Mesenchymal stem cell (in vitro differentiated cells and primary cell): ENCODE data around the gene ANKRD66.
"Not testable (repeated sequence)": the region's sequence is repeated elsewhere in the genome, so short reads cannot be mapped to it uniquely, and the experiment has no call there.

ENCODE experiments used
- DNase-seq: peaks from one replicate; pipeline ENCODE4 v3.0.0-alpha.2; 2013
- H2AFZ ChIP-seq: one replicate; pipeline ENCODE4 v1.6.1; 2013; ENCODE audit warnings: low read depth, mild to moderate bottlenecking, control low read depth, inconsistent platforms, low read length, moderate library complexity
- H2AK5ac ChIP-seq: 2 replicates; pipeline ENCODE4 v1.6.1; 2013; ENCODE audit warnings: low read length, moderate library complexity, mild to moderate bottlenecking, inconsistent platforms; ENCODE audit not compliant: severe bottlenecking
- H2BK120ac ChIP-seq: one replicate; pipeline ENCODE4 v1.6.1; 2013; ENCODE audit warnings: low read depth, mild to moderate bottlenecking, inconsistent platforms, low read length, moderate library complexity
- H2BK12ac ChIP-seq, 2 experiments: one replicate each; pipeline ENCODE4 v1.6.1; 2013; ENCODE audit warnings: inconsistent platforms in 2 of 2, low read length in 2 of 2, mild to moderate bottlenecking in 2 of 2, moderate library complexity in 2 of 2, control low read depth in 1 of 2
- H2BK15ac ChIP-seq: one replicate; pipeline ENCODE4 v1.6.1; 2013; ENCODE audit warnings: mild to moderate bottlenecking, low read depth, inconsistent platforms; ENCODE audit not compliant: poor library complexity, severe bottlenecking
- H2BK5ac ChIP-seq: 2 replicates; pipeline ENCODE4 v1.6.1; 2013; ENCODE audit warnings: low read depth, mild to moderate bottlenecking, low read length, control low read depth, inconsistent platforms; ENCODE audit not compliant: poor library complexity, severe bottlenecking
- H3K14ac ChIP-seq, 2 experiments: one replicate each; pipeline ENCODE4 v1.6.1; 2013; ENCODE audit warnings: inconsistent platforms in 2 of 2, low read length in 2 of 2, control low read depth in 1 of 2, mild to moderate bottlenecking in 1 of 2, moderate library complexity in 1 of 2
- H3K18ac ChIP-seq, 2 experiments: one replicate each; pipeline ENCODE4 v1.6.1; 2013; ENCODE audit warnings: inconsistent platforms in 2 of 2, low read length in 2 of 2, control low read depth in 1 of 2, low read depth in 1 of 2, mild to moderate bottlenecking in 1 of 2
- H3K23ac ChIP-seq, 2 experiments: one replicate each; pipeline ENCODE4 v1.6.1; 2013; ENCODE audit warnings: inconsistent platforms in 2 of 2, low read length in 2 of 2, mild to moderate bottlenecking in 2 of 2, moderate library complexity in 2 of 2, control low read depth in 1 of 2
- H3K27ac ChIP-seq: 2 replicates; pipeline ENCODE4 v1.5.1; 2013; ENCODE audit warnings: mild to moderate bottlenecking, moderate library complexity, low read length, control low read depth, inconsistent platforms; ENCODE audit not compliant: poor library complexity, severe bottlenecking
- H3K27me3 ChIP-seq, 2 experiments: 2 replicates each; pipeline versions ENCODE4 v1.6.1 to v1.7.0; 2013; ENCODE audit warnings: low read length in 2 of 2, mild to moderate bottlenecking in 2 of 2, moderate library complexity in 2 of 2, control low read depth in 1 of 2, inconsistent platforms in 1 of 2; ENCODE audit not compliant: control insufficient read depth in 1 of 2, insufficient read depth in 1 of 2
- H3K36me3 ChIP-seq, 2 experiments: 2 replicates each; pipeline versions ENCODE4 v1.6.1 to v1.7.0; 2013; ENCODE audit warnings: low read length in 2 of 2, control low read depth in 1 of 2, inconsistent platforms in 1 of 2, low read depth in 1 of 2, mild to moderate bottlenecking in 1 of 2; ENCODE audit not compliant: insufficient read depth in 2 of 2, control insufficient read depth in 1 of 2
- H3K4ac ChIP-seq, 2 experiments: one replicate each; pipeline ENCODE4 v1.6.1; 2013; ENCODE audit warnings: inconsistent platforms in 2 of 2, low read length in 2 of 2, mild to moderate bottlenecking in 2 of 2, moderate library complexity in 2 of 2, control low read depth in 1 of 2, low read depth in 1 of 2
- H3K4me1 ChIP-seq: 2 replicates; pipeline ENCODE4 v1.6.1; 2013; ENCODE audit warnings: low read depth, low read length, control low read depth; ENCODE audit not compliant: control insufficient read depth, insufficient read depth
- H3K4me2 ChIP-seq: 2 replicates; pipeline ENCODE4 v1.6.1; 2013; ENCODE audit warnings: low read length, mild to moderate bottlenecking, inconsistent platforms; ENCODE audit not compliant: poor library complexity, severe bottlenecking
- H3K4me3 ChIP-seq, 2 experiments: 2 replicates each; pipeline versions ENCODE4 v1.5.1 to v1.7.0; 2013; ENCODE audit warnings: low read length in 2 of 2, mild to moderate bottlenecking in 2 of 2, control low read depth in 1 of 2, low read depth in 1 of 2; ENCODE audit not compliant: insufficient read depth in 1 of 2
- H3K79me1 ChIP-seq: replicated peaks from 2 replicates; pipeline ENCODE4 v1.6.1; 2013; ENCODE audit warnings: mild to moderate bottlenecking, control low read depth, low read length, inconsistent platforms; ENCODE audit not compliant: poor library complexity, severe bottlenecking
- H3K9ac ChIP-seq: 2 replicates; pipeline ENCODE4 v1.7.0; 2013; ENCODE audit warnings: mild to moderate bottlenecking, low read length, moderate library complexity
- H3K9me3 ChIP-seq: 2 replicates; pipeline ENCODE4 v1.7.0; 2013; ENCODE audit warnings: mild to moderate bottlenecking, low read length; ENCODE audit not compliant: control insufficient read depth
- H4K8ac ChIP-seq: one replicate; pipeline ENCODE4 v1.6.1; 2013; ENCODE audit warnings: inconsistent platforms, mild to moderate bottlenecking, low read length, moderate library complexity
- H4K91ac ChIP-seq: one replicate; pipeline ENCODE4 v1.6.1; 2013; ENCODE audit warnings: mild to moderate bottlenecking, low read length, inconsistent platforms
- WGBS: methylation state at CpG from one replicate; pipeline ENCODE4 v1.1.7; 2013; ENCODE audit warnings: mixed read lengths; 5-methylcytosine and 5-hydroxymethylcytosine counted together

ANKRD66 gene

DNA sequence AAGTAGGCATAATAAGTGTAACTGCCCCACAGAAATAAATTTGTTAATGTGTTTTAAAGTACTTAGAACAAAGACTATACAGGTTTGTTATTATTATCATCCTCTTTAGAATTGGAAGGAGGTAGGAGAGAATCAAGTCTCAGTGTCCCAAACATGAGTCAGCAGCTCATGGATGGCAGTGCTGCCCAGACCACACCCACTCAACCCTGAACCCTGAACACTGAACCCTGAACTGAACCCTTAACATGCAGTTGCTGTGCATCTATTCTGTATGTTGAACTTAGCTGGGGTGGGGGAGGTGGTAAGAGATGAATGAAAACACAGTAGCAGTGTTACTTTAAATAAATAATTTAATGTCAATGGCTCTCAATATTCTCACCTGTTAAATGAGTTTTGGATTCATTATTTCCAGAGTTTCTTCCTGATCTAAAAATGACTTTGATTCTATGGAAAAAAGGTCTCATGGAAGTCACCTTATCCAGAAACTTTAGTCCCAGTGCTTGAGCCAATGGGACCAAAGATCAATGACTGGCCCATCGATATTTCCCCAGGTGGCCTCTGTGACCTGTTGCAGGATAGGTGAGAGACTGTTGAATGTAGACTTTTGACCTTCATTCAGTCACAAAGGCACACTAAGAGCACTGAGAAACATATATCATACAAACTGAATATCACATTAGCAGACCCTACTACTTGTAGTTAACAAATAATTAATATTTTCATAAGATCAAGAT is 3.1 kb upstream of the ANKRD66 start:
- no peak overlapping the region for H3K4ac ChIP-seq
- no peak overlapping the region for H2BK120ac ChIP-seq
- H2BK15ac ChIP-seq: no peak overlapping the region
- no peaks in the 10 kb centered on the region for H3K9me3 ChIP-seq
- no peak overlapping the region for H3K4me3 ChIP-seq
- H4K91ac ChIP-seq: no peak overlapping the region
- no peak overlapping the region for H3K9ac ChIP-seq
- H2BK5ac ChIP-seq: no peak overlapping the region
- no CpG with 5 or more reads among the region's 1 CpG for WGBS
- no peaks in the 10 kb centered on the region for H3K36me3 ChIP-seq
- no peak overlapping the region for H3K27ac ChIP-seq
- no peaks in the 10 kb centered on the region for H3K79me1 ChIP-seq
- no peak overlapping the region for H3K4me2 ChIP-seq
- H3K27me3 ChIP-seq: peaks cover 14 to 23% of the 10 kb centered on the region in 2 experiments
- H3K14ac ChIP-seq: no peak overlapping the region
- no peak overlapping the region for H4K8ac ChIP-seq
- no peak for DNase-seq
- no peak overlapping the region for H2AFZ ChIP-seq
- H3K23ac ChIP-seq: no peak overlapping the region
- no peak overlapping the region for H3K18ac ChIP-seq
- no peaks in the 10 kb centered on the region for H3K4me1 ChIP-seq
- H2AK5ac ChIP-seq: no peak overlapping the region
- H2BK12ac ChIP-seq: no peak overlapping the region

DNA sequence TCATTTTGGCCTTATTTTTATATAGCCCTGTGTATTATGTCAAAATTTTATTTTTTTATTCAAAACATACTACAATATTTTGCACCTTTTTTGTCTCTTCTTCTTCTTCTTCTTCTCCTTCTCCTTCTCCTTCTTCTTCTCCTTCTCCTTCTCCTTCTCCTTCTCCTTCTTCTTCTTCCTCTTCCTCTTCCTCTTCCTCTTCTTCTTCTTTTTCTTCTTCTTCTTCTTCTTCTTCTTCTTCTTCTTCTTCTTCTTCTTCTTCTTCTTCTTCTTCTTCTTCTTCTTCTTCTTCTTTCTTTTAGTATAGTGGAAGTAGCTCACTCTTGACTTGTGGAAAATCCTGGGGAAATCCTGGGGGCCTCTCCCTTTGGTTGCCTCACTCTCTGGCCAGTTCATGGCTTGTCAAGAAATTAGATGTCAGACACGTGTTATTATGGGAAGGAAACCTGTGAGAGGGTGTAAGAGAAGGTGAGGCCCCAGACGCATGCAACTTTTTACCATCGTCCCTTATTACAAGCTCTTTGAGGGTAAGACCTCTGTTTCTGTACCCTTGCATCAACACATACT is 2.5 kb upstream of the ANKRD66 start:
- H3K4me3 ChIP-seq, H4K8ac ChIP-seq, H3K4me1 ChIP-seq, H3K18ac ChIP-seq, H3K4ac ChIP-seq, H2BK15ac ChIP-seq, H4K91ac ChIP-seq, H3K27ac ChIP-seq, H2BK120ac ChIP-seq, H3K4me2 ChIP-seq, H3K36me3 ChIP-seq, H2BK5ac ChIP-seq, H3K14ac ChIP-seq, H3K9ac ChIP-seq, H2AFZ ChIP-seq, DNase-seq, H3K23ac ChIP-seq, H2BK12ac ChIP-seq, H3K9me3 ChIP-seq, H3K79me1 ChIP-seq, H2AK5ac ChIP-seq: not testable (repeated sequence)
- WGBS: 100% methylated on average over 2 of the region's 3 CpGs
- H3K27me3 ChIP-seq: peaks cover 14 to 22% of the 10 kb centered on the region in 2 experiments

DNA sequence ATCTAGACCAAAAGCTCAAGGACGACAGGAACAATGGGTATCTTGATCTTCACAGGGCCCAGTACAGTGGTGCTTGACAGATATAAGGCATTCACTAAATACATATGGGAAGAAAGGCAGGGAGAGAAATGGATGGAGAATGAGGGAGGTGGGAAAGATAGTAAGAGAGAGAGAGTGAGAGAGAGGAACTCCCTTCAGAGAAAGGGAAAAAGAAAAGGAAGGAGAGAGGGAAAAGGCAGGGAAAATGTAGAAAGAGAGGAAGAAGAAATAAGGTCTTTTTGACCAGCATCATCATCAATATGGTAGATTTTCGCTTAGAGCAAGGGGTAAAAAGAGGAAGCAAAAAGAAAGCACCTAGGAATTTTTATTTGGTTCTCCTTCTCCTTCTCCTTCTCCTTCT is 760 bp upstream of the ANKRD66 start:
- no peak for DNase-seq
- Histone ChIP-seq H4K8ac (no peak overlapping the region), H3K4me2 (no peak overlapping the region), H3K4me1 (no peaks in the 10 kb centered on the region), H3K9ac (no peak overlapping the region), H2BK5ac (no peak overlapping the region), H2AK5ac (no peak overlapping the region), H4K91ac (no peak overlapping the region), H3K14ac (no peak overlapping the region), H3K27me3 (peaks cover 14 to 19% of the 10 kb centered on the region in 2 experiments), H3K27ac (no peak overlapping the region), H2BK12ac (no peak overlapping the region), H3K36me3 (no peaks in the 10 kb centered on the region), H2BK15ac (no peak overlapping the region), H3K18ac (no peak overlapping the region), H2BK120ac (no peak overlapping the region), H3K9me3 (no peaks in the 10 kb centered on the region), H2AFZ (no peak overlapping the region), H3K23ac (no peak overlapping the region), H3K4me3 (no peak overlapping the region), H3K4ac (no peak overlapping the region), H3K79me1 (no peaks in the 10 kb centered on the region)
- 67% methylated on average over 2 of the region's 2 CpGs for WGBS

DNA sequence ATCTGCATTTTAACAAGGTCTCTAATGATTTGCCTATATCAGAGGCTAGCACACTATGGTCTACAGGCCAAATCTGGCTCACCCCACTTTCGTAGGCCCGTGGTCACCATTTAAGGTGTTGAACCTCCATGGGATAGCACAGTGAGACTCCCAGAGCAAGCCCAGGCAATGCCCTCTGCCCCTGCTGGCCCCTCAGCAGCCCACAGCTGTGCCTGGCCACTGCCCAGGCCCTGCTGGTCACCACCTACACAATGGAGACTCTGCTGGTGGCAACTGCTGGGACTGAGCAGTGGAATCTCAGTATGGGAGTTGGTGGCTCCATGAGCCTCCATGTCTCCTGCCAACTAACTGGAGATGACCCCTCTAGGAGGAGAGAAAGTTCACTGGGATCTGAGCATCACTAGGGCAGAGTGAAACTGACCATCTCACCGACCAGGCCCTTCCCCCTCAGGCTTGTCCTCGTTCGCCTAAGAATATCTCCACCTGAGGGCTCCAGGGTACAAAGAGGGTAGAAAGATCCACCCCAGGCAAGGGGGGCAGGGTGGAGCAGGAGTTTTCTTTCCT is 2.3 kb downstream of the ANKRD66 start:
- no peaks in the 10 kb centered on the region for H3K4me1 ChIP-seq
- H4K91ac ChIP-seq: peak overlapping the region; percentile 61
- H3K14ac ChIP-seq: no peak overlapping the region
- no peak overlapping the region for H2BK120ac ChIP-seq
- peaks cover 14 to 15% of the 10 kb centered on the region in 2 experiments for H3K27me3 ChIP-seq
- H3K79me1 ChIP-seq: no peaks in the 10 kb centered on the region
- H3K4me2 ChIP-seq: no peak overlapping the region
- no peaks in the 10 kb centered on the region for H3K36me3 ChIP-seq
- H3K9ac ChIP-seq: no peak overlapping the region
- WGBS: 89% methylated on average over 5 of the region's 5 CpGs
- H3K27ac ChIP-seq: no peak overlapping the region
- H2BK12ac ChIP-seq: no peak overlapping the region
- no peaks in the 10 kb centered on the region for H3K9me3 ChIP-seq
- no peak overlapping the region for H2BK5ac ChIP-seq
- H2BK15ac ChIP-seq: no peak overlapping the region
- H3K23ac ChIP-seq: no peak overlapping the region
- H2AK5ac ChIP-seq: no peak overlapping the region
- H3K4me3 ChIP-seq: no peak overlapping the region
- no peak overlapping the region for H3K4ac ChIP-seq
- H2AFZ ChIP-seq: no peak overlapping the region
- H3K18ac ChIP-seq: no peak overlapping the region
- no peak overlapping the region for H4K8ac ChIP-seq
- DNase-seq: no peak
